ENCODE data around the gene CDH4.

The CDH4 gene

GRCh38 chr20:61927826-61928541, 675.9 kb downstream of the CDH4 start:
- no peak for DNase-seq

GRCh38 chr20:61929561-61929960, 677.5 kb downstream of the CDH4 start:
- DNase-seq, result no peak

GRCh38 chr20:61929971-61930666, 678.1 kb downstream of the CDH4 start:
- no peak for DNase-seq

DNA sequence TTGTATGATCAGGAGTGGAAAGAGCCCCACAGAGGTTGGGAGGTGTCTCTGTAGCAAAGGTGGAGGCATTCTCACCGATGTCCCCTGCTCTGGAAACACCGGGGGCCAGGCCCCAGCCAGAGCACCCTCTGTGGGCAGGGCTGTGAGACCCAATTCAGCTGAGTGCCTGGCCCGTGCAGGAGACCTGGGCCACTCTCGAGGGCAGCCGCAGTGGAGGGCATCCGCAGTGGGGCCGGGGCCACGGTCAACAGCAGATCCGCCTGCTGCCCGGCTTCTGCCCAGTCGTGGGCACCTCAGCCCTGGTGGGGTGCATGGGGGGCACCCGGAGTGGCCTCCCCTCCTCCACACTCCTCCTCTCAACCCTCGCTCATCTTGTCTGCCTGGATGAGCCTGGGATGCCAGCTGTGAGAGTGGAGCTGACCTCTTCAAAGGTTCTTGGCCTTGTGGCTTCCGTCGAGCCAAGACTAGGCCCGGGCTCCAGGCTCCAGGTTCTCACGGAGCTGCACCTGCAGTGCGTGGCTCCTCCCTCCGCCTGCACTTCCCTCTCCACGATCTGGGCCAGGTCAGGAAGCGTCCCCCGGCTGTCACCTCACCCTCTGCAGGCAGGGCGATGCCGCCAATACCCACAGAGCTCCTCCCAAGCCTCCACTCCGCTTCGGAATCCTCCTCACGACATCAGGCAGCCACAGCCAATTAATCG, 678.9 kb downstream of the CDH4 start:
- DNase-seq, result no peak

DNA sequence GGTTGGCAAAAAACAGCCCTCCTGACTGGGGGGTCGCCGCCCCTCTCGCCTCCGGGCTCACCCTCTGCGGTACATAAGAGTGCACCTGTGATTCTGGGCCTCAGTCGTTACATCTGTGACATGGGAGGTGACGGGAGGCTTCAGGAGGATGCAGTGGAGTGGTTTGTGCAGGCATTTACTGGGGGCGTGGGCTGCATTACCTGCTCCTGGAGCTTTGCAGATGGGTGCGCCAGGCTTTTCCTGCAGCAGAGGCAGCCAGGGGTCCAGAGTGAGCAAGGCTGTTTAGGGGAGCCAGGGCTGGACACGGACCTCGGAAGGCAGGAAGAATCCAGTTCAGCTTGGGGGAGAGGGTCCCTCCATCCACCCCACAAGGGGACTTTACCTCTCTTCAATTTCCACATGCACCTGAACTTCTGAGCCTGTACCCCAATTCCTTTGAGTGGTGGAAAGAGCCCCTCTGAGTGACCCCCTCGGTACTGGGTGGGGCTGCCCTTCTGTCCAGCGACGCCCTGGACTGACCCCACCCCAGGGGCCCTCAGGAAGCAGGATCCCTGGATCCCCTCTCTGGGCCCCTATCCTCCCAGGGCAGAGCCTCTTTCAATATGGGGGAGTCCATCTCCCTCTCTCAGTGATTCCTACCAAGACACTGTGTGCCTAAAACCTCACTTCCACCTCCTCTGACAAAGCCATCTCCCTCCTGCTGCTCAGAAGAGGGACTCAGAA, 679.6 kb downstream of the CDH4 start:
- no peak for DNase-seq

DNA sequence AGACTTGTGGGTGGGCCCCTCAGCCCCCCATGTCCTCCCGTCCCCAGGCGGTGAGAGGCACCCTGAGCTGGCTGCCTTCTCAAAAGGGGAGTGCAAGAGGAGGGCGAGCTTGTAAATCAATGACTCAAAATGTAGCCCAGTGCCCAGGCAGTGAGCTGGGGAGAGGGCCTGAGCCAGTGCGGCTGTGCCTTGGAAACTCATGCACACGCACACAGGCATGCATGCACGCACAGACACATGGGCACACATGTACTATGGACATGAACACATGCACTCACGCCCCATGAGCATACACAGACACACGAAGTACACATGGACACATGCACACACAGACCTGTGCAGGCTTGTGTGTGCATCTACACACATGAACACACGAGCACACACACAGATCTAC, 680.1 kb downstream of the CDH4 start:
- no peak for DNase-seq

DNA sequence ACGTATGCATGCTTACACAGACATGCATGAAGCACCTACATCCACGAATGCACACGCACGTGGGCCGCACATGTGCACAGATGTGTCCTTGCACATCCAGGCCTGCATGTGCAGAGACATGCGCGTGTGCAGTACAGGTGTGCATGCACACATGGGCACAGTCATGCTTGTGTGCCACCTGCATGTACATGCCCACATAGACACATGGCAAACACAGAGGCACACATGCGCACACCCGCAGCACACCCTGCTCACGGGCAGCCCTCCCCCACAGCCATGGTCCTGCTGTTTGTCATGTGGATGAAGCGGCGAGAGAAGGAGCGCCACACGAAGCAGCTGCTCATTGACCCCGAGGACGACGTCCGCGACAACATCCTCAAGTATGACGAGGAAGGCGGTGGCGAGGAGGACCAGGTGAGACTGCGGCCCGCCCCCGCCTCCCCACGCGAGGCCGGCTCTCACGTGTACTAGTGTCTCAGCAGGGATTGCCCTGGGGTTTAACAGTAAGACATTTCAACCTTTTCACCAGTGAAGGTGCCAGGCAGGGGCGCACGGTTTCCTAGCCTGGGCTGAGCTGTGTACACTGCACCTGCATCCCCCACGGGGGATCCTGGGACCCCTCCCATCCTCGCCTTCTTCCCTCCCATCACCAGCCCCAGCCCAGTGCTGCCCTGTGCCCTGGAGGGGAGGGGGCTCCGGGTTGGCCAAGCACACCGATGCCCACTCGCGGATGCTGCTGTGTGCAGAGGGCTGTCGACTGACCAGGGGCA, 680.8 kb downstream of the CDH4 start:
- no peak for DNase-seq

- DNase-seq, result no peak
Measured at GRCh38 chr20:61933481-61933950, 681.5 kb downstream of the CDH4 start.

- DNase-seq, result no peak
Measured at GRCh38 chr20:61933951-61934715, 682.1 kb downstream of the CDH4 start.

- DNase-seq, result no peak
Measured at GRCh38 chr20:61934716-61935530, 682.9 kb downstream of the CDH4 start.

DNA sequence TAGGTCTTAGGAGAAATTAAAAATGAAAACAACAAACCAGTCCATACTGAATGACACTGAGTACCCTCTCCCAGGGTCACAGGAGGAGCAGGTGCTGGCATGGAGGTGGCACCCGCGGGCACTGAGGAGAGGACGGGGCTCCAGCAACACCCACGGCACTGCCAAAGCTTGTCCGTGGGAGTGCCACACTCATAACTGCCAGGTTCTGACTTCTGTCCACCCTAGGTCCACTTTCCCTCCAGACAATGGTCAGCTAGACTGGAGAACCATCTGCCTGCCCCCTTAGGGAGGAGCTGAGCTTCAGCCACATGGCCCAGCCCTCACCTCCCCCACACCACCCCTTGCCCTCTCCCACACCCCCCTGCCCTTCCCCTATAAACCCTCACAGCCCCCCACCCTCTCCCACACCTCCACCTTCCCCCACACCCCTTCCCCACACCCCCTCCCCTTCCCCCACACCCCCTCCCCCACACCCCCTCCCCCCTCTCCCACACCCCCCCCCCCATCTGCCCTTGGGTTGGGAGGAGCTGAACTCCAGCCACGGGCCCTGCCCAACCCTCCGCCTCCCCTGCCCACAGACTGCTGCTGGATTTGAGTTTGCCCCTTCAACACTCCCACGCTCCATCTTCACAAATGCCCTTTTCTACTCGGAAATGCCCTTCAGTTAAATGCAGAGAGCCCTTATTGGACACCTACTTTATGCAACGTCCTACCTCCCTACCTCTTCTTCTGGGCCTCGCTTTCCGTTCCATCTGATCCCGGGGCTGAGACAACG, 684.1 kb downstream of the CDH4 start:
- no peak for DNase-seq

GRCh38 chr20:61936701-61937131, 684.7 kb downstream of the CDH4 start:
- no peak for DNase-seq

GRCh38 chr20:61937146-61937962, 685.3 kb downstream of the CDH4 start:
- DNase-seq, result no peak

DNA sequence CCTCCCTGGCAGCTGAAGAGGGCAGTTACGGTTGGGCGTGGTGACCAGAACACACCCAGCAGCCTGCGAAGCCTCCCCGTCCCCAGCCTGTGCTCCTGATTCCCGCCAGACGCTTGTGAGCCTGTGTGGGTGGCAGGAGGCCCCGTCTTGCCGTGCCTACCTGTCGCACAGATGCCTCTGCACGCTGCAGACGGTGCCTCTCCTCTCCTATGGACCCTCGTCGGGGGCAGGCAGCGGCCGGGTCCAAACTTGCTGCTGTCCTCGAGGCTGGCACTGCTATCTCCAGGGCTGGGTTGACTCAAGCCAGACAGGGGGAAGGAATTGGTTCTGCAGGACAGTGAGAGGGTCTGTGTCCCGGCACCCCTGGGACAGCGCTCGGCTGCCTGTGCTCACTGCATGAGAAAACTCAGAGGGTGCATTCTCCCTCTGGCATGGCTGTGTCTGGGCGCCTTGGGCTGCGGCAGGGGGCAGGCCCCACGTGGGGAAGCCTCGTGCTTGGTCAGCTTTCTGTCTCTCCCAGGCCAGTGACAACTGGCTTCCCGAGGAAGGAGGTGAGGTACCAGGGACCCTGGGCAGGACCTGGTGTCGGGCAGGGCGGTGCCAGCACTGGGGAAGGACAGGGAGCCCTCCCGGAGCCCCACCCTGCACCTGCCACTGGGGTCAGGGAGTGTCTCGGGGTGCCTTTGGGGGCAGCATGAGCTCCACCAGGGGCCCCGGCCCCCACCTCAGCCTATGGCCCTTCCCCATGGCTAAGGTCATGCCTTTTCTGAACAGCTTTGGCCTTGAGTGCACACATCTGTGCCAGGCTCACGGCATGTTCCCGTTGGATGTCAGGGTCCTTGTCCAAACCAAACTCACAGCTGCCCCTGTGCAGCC, 686.1 kb downstream of the CDH4 start:
- no peak for DNase-seq

DNA sequence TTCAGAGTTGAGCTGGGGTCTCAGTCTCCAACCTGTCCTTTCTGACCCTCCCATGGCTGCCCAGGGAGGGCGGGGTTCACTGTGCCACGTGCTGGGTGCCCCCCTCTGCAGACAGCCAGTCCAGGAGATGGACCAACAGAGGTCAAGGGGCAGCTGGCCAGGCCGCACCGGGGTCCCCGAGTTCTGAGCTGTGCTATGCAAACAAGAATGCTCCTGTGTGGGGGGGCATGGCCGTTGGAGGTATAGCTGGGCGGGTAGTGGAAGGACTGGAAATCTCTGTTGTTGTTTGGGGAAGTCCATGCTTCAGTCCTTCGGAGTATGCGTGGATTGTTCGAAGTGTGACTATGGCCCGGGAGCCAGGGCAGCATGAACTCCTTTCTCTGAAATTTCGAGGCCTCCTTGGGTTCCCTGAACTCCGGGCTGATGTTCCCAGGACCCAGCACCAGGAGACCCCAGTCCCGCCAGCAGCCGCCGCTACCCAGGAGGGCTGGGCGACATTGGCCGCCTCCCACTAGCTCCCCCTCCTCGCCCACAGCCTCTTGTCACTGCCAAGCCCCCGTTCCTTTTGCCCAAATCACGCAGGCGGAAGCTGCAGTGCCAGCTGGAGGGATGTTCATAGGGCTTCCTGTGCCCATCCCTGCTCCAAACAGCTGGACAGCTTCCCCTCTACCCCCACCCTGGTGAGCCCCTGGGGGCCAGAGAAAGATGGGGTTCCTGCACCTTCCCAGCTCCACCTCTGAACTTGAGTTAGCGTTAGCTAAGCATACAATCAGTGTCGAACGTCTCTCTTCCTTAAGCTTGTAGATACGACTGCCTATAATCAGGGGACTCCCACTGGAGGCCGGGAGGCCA, 687.0 kb downstream of the CDH4 start:
- no peak for DNase-seq

DNA sequence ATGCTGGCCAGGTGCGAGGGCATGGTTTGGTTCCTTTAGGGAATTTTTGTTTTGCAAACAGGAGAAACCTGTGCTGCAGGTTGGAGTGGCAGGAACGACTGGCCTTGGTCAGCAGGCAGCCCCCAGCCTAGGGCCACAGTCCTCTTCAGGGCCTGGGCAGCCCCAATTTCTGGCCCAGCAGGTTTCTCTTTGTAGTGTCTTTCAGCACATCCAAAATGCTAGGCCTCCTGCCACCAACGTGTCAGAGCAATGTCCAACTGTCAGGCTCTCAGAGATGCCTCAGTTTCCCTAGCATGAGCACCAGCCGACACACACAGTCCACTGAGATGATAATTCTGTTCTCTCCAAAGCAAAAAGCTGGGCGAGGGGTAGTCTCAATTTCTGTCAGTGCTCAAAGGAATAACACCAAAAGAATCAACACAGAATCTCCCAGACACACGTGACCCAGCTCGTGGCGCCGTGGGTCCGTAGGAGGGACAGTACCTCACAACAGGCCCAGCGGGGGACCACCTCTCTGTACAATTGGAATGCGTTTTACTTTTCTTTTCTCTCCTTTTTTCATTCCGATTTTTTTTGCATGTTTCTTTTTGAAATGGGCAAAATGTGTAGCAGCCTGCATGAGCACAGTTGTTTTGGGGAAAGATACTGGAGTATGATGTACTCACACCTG, 687.8 kb downstream of the CDH4 start:
- no peak for DNase-seq

Data from fibroblast of skin of scalp (primary cell).